Colonic mucosa (tissue), 4 donors: ENCODE results near the gene SPECC1L. TPM values are rescaled to one million over a fixed set of nuclear protein-coding genes. Genes with fewer than 3 reads are reported as not detected.

Source experiments
- DNase-seq: peaks from one replicate; pipeline ENCODE4 v3.0.0-alpha.2; 2020
- H3K27ac ChIP-seq: fragments of 200-600 bp; one replicate; pipeline ENCODE4 v1.8.0; 2021
- H3K27me3 ChIP-seq: fragments of 200-600 bp; one replicate; pipeline ENCODE4 v1.8.0; 2021
- H3K36me3 ChIP-seq: fragments of 200-600 bp; one replicate; pipeline ENCODE4 v1.8.0; 2021
- H3K4me1 ChIP-seq: fragments of 200-600 bp; one replicate; pipeline ENCODE4 v1.8.0; 2021; ENCODE audit warnings: mild to moderate bottlenecking
- H3K4me3 ChIP-seq: fragments of 200-600 bp; one replicate; pipeline ENCODE4 v1.8.0; 2021
- H3K9ac ChIP-seq, 2 donors: one replicate each; pipeline ENCODE4 v1.7.0; 2013; ENCODE audit warnings: control low read depth in 2 of 2, low read depth in 2 of 2, low read length in 2 of 2
- H3K9me3 ChIP-seq: fragments of 200-600 bp; one replicate; pipeline ENCODE4 v1.8.0; 2021
- CTCF ChIP-seq: fragments of 200-600 bp; IDR thresholded peaks from one replicate; pipeline ENCODE4 v1.8.0; 2022; ENCODE audit warnings: antibody characterized with exemption, mild to moderate bottlenecking
- intact Hi-C: fragments of 100-400 bp; cut with DNase I; formaldehyde crosslinking; loops from one replicate; pipeline ENCODE4 v1.14.1; 2022
- total RNA-seq, 2 donors: library from RNA; stranded (reverse); fragmentation: NEBNext Ultra II Directional in 1 of 2; extraction: Animal tissue kit (Norgen Biotek cat#: 25700) in 1 of 2; gene quantifications; one replicate each; pipeline ENCODE4 v1.2.1, GENCODE V29; 2021
- donor health status: healthy.
- donor health status: DM: no; HTN: no; CAD: no.
- donor health status: DM: no; HTN: no; CAD: no.

The SPECC1L gene
- total RNA-seq, 2 donors from 2014 or later: 45.3 to 55.3 TPM

GRCh38 chr22:24231706-24232105 lies 38.9 kb upstream of the SPECC1L start:
- Histone ChIP-seq H3K27ac (no peak overlapping the region), H3K4me1 (no peaks in the 10 kb centered on the region), H3K27me3 (no peaks in the 10 kb centered on the region), H3K4me3 (no peak overlapping the region), H3K36me3 (no peaks in the 10 kb centered on the region), H3K9me3 (no peaks in the 10 kb centered on the region), H3K9ac (no peak overlapping the region)
- TF ChIP-seq CTCF: no peak
- intact Hi-C loops: loop anchor here (5.0 kb wide), 1 partner anchor 39 kb away; no protein-coding TSS in a partner anchor
- DNase-seq: no peak

- Histone ChIP-seq H3K27me3 (no peaks in the 10 kb centered on the region), H3K4me1 (no peaks in the 10 kb centered on the region), H3K4me3 (no peak overlapping the region), H3K36me3 (no peaks in the 10 kb centered on the region), H3K9ac (no peak overlapping the region), H3K27ac (no peak overlapping the region), H3K9me3 (no peaks in the 10 kb centered on the region)
- no peak for TF ChIP-seq CTCF
- no peak for DNase-seq
- intact Hi-C loops: loop anchor here (5.0 kb wide), 1 partner anchor 40 kb away; no protein-coding TSS in a partner anchor
Observed at GRCh38 chr22:24232124-24232523, 38.5 kb upstream of the SPECC1L start.

GRCh38 chr22:24232725-24233124 lies 37.9 kb upstream of the SPECC1L start:
- intact Hi-C loops: loop anchor here (5.0 kb wide), 1 partner anchor 40 kb away; no protein-coding TSS in a partner anchor

GRCh38 chr22:24233235-24233634 lies 37.4 kb upstream of the SPECC1L start:
- H3K9ac ChIP-seq: no peak overlapping the region
- DNase-seq: no peak
- H3K4me1 ChIP-seq: no peaks in the 10 kb centered on the region
- no peaks in the 10 kb centered on the region for H3K9me3 ChIP-seq
- H3K36me3 ChIP-seq: no peaks in the 10 kb centered on the region
- H3K4me3 ChIP-seq: no peak overlapping the region
- intact Hi-C loops: loop anchor here (5.0 kb wide), 1 partner anchor 41 kb away; no protein-coding TSS in a partner anchor
- no peaks in the 10 kb centered on the region for H3K27me3 ChIP-seq
- TF ChIP-seq CTCF: no peak
- no peak overlapping the region for H3K27ac ChIP-seq

More at GRCh38 chr22:24232725-24233124, 37.9 kb upstream of the SPECC1L start:
- Histone ChIP-seq H3K36me3 (no peaks in the 10 kb centered on the region), H3K9ac (no peak overlapping the region), H3K9me3 (no peaks in the 10 kb centered on the region), H3K4me1 (no peaks in the 10 kb centered on the region), H3K4me3 (no peak overlapping the region), H3K27ac (no peak overlapping the region), H3K27me3 (no peaks in the 10 kb centered on the region)
- no peak for DNase-seq
- no peak for TF ChIP-seq CTCF

GRCh38 chr22:24233816-24234215 lies 36.8 kb upstream of the SPECC1L start:
- H3K27me3 ChIP-seq: no peaks in the 10 kb centered on the region
- intact Hi-C loops: loop anchor here (5.0 kb wide), 1 partner anchor 42 kb away; no protein-coding TSS in a partner anchor
- H3K36me3 ChIP-seq: no peaks in the 10 kb centered on the region
- H3K9ac ChIP-seq: no peak overlapping the region
- TF ChIP-seq CTCF: no peak
- H3K27ac ChIP-seq: no peak overlapping the region
- DNase-seq: no peak
- H3K9me3 ChIP-seq: no peaks in the 10 kb centered on the region
- H3K4me1 ChIP-seq: no peaks in the 10 kb centered on the region
- no peak overlapping the region for H3K4me3 ChIP-seq
